GM18867 (cell line): Measurements from ENCODE around the gene CCNJ.
"Not testable (repeated sequence)": the region's sequence is repeated elsewhere in the genome, so short reads cannot be mapped to it uniquely, and the experiment has no call there.

Experiments
- ATAC-seq: cut with Tn5 transposase; IDR thresholded peaks from one replicate; pipeline ENCODE4 v1.9.1; 2021; ENCODE audit warnings: mild to moderate bottlenecking, moderate library complexity; ENCODE audit not compliant: unreplicated experiment

The CCNJ gene

DNA sequence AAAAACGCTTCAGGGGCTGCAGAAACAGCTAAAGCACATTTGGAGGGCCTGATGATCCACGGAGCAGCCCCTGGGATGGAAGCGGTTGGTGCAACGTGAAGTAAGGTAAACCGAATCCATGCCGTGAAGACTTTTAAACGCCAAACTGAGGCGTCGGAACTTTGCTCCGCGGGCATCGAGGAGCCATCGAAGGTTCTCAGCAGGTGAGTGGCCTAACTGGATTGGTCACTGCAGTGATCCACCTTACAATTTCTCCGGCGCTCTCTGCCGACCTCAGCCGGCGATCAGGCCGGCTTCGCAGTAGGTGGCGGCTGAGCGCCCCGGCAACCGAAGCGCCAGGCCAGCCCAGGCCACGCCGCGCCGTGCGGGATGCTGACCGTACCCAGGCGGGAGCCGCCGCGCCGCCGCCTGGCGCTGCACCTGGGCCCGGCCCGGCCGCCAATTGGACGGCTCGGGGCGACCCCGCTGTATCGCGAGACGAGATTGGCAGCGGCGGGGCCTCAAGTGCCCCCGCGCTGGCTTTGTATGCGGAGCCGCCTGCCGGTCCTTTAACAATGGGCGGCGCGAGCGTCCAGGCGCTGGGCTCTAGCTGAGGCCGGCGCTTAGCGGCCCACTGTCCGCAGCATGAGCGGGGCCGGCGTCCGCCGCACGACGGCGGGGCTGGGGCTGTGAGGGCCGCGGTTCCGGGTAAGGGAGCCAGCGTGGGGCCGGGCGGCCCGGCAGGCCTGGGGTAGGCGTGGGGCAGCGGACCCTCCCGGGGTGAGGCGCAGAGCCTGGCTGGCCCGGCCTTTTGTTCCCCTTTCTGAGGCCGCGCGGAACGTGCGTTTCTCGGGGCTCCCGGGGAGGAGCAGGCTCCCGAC is at the start of gene CCNJ:
TSS of gene CCNJ (plus strand) at position 551 of the 860 bp plus-strand sequence. CDS start 811 bp downstream, outside the sequence.
- ATAC-seq: peak; percentile 87

- ATAC-seq: not testable (repeated sequence)
Observed at GRCh38 chr10:95994376-95994775, 49.0 kb upstream of the CCNJ start.

DNA sequence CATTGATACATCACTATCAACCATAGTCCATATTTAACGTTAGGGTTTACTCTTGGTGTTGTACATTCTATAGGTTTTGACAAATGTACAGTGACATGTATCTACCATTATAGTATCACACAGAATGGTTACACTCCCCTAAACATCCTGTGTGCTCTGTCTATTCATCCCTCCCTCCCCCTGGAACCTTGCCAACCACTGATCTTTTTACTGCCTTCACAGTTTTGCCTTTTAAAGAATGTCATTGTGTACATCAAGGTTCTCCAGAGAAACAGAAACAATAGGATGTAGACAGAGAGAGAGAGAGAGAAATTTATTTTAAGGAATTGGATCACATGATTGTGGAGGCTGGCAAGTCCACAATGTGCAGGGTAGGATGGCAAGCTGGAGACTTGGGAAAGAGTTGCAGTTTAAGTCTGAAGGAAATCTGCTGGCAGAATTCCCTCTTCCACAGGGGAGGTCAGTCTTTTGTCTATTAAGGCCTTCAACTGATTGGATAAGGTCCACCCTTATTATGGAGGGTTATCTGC is 45.1 kb upstream of the CCNJ start:
- no peak for ATAC-seq

- ATAC-seq: no peak
Observed at GRCh38 chr10:96013956-96014355, 29.4 kb upstream of the CCNJ start.

- ATAC-seq: no peak
Observed at GRCh38 chr10:96014473-96015102, 28.8 kb upstream of the CCNJ start.

GRCh38 chr10:96017191-96017687 is 26.1 kb upstream of the CCNJ start:
- ATAC-seq: no peak

GRCh38 chr10:96021332-96021731 is 22.1 kb upstream of the CCNJ start:
- no peak for ATAC-seq

- no peak for ATAC-seq
Observed at GRCh38 chr10:96022739-96023138, 20.6 kb upstream of the CCNJ start.

DNA sequence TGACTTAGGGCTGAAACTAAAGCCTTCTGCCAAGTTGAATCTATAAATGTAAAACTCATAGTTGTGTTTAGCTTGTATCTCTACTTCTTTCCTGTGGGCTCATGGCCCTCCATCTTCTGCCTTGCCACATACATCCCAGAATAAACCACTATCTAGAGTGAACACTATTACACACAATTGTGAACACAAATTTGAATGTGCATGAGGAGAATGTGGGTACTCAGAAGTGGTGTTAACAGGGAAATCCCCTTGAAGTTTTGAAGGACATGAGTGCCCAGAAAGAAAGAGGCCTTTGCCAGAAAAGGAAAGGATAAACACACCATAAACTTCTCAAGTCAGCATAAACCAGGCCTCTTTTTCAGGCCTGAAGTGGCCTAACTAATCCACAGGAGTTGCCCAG is 20.2 kb upstream of the CCNJ start:
- no peak for ATAC-seq

DNA sequence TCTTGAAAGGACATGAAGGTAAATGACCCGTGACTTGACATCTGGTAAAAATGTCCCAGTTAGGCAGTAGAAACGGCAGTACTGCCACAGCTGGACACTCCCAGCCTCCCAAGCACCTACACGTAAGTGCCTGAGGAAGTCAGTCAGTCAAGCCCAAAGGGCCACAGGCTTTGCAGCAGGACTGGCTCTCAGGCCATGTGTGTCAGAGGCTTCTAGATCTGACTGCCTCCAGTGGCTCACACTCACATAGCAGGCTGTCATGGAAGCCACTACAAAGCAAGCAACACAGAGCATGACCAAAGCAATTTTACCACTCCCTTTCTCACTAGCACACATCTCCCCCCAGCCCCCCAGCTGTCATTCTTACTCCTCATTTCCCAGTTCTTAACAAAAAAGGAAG is 17.8 kb upstream of the CCNJ start:
- peak; percentile 73 for ATAC-seq

DNA sequence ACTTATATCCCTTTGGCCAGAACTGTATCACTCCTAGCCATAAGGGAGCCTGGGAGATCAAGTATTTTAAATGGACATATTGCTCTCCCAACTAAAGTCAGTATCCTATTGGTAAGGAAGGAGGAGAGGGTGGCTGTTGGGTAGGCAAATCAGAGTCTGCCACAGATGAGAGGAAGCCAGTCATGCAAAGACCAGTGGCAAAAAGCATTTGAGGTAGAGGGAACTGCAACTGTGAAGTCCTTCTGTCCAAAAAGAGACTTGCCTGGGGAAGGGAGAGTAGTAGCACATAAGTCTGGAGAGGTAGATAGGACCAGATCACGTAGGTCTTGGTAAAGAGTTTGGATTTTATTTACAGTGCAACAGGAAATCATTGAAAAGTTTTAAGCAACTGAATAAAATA is 8.8 kb upstream of the CCNJ start:
- no peak for ATAC-seq

- ATAC-seq: no peak
Observed at GRCh38 chr10:96038476-96039387, 4.7 kb upstream of the CCNJ start.

- ATAC-seq: no peak
Observed at GRCh38 chr10:96041146-96041545, 2.2 kb upstream of the CCNJ start.

GRCh38 chr10:96043893-96044715 is 721 bp downstream of the CCNJ start:
- peak; percentile 36 for ATAC-seq

DNA sequence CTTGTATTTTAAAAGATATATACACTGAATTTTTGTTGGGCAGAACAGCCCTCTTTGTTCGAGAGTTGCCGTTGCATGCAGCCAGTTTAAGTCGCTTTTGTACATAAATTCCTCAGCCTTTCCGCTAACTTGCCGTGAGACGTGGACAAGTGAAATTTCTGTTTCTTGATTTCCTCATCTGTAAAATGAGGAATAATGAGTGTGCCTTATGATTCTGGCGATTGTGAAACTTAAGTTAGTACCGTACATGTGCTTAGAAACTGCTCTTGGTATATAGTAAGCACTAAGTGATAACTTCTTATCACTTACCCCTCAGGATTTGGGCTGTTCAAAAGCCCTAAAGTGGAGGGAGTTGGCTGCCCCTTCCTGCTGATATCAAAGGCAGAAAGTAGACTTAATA is 1.4 kb downstream of the CCNJ start:
- no peak for ATAC-seq

GRCh38 chr10:96046546-96046945 is 3.2 kb downstream of the CCNJ start:
- no peak for ATAC-seq

DNA sequence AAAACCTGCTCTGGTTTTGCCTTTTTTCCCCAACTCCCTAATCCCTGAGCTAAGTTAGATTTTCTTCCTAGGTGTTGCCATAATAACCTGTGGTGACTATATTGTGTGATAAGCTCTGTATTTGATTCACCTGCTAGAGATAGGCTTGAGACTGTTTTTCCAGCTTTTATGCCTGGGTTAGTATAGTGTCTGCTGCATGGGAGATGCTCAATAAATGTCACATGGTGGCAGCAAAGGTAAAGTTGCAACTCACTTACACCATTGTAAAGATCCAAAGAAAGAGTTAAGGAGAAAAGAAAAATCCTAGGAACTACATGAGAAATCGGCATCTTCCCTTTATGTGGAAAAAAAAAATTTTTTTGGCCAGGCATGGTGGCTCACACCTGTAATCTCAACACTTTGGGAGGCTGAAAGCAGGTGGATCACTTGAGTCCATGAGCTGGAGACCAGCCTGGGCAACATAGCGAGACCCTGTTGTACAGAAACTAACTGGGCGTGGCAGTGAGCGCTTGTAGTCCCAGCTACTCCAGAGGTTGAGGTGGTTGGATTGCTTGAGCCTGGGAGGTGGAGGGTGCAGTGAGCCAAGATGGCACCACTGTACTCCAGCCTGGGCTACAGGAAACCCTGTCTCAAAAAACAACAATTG is 3.7 kb downstream of the CCNJ start:
- ATAC-seq: no peak

DNA sequence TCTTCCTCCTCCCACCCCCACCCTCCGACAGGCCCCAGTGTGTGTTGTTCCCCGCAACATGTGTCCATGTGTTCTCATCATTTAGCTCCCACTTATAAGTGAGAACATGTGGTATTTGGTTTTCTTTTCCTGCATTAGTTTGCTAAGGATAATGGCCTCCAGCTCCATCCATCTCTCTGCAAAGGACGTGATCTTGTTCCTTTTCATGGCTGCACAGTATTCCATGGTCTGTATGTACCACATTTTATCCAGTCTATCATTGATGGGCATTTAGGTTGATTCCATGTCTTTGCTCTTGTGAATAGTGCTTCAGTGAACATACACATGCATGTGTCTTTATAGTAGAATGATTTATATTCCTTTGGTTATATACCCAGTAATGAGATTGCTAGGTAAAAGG is 4.5 kb downstream of the CCNJ start:
- not testable (repeated sequence) for ATAC-seq

- ATAC-seq: no peak
Observed at GRCh38 chr10:96049340-96049739, 6.0 kb downstream of the CCNJ start.
